ENCODE data around the gene TIMM29. TPM values are rescaled to one million over a fixed set of nuclear protein-coding genes. Genes with fewer than 3 reads are reported as not detected.

The TIMM29 gene
- total RNA-seq, 2 donors from 2014 or later: 16.5 to 22.0 TPM

GRCh38 chr19:10887616-10888367 lies 40.8 kb upstream of the TIMM29 start:
- no peak for TF ChIP-seq CTCF (IDR thresholded peaks at IDR 0.05)
- Histone ChIP-seq H3K9me3 (no peaks in the 10 kb centered on the region), H3K36me3 (no peaks in the 10 kb centered on the region), H3K4me1 (peaks cover 0 to 48% of the 10 kb centered on the region in 2 donors), H3K27ac (no peak overlapping the region), H3K27me3 (no peaks in the 10 kb centered on the region), H3K4me3 (no peak overlapping the region)
- no peak for DNase-seq (ENCODE audit: low spot score)

GRCh38 chr19:10888421-10888866 lies 40.2 kb upstream of the TIMM29 start:
- H3K36me3 ChIP-seq: no peaks in the 10 kb centered on the region
- DNase-seq (ENCODE audit: low spot score): no peak

GRCh38 chr19:10889880-10890279 lies 38.7 kb upstream of the TIMM29 start:
- peaks cover 0 to 56% of the 10 kb centered on the region in 2 donors for H3K4me1 ChIP-seq
- no peak for TF ChIP-seq CTCF (IDR thresholded peaks at IDR 0.05)
- no peak overlapping the region for H3K4me3 ChIP-seq
- no peaks in the 10 kb centered on the region for H3K27me3 ChIP-seq
- H3K27ac ChIP-seq: no peak overlapping the region
- no peaks in the 10 kb centered on the region for H3K36me3 ChIP-seq
- no peaks in the 10 kb centered on the region for H3K9me3 ChIP-seq
- no peak for DNase-seq (ENCODE audit: low spot score)

More at GRCh38 chr19:10888421-10888866, 40.2 kb upstream of the TIMM29 start:
- Histone ChIP-seq H3K4me1 (peaks cover 0 to 54% of the 10 kb centered on the region in 2 donors), H3K9me3 (no peaks in the 10 kb centered on the region), H3K27me3 (no peaks in the 10 kb centered on the region), H3K27ac (no peak overlapping the region), H3K4me3 (no peak overlapping the region)
- TF ChIP-seq CTCF (IDR thresholded peaks at IDR 0.05): no peak

GRCh38 chr19:10891405-10892086 lies 37.1 kb upstream of the TIMM29 start:
- H3K4me3 ChIP-seq: no peak overlapping the region
- no peak overlapping the region for H3K27ac ChIP-seq
- no peak for DNase-seq (ENCODE audit: low spot score)
- no peaks in the 10 kb centered on the region for H3K27me3 ChIP-seq
- no peaks in the 10 kb centered on the region for H3K36me3 ChIP-seq
- no peaks in the 10 kb centered on the region for H3K9me3 ChIP-seq
- peaks cover 0 to 64% of the 10 kb centered on the region in 2 donors for H3K4me1 ChIP-seq
- TF ChIP-seq CTCF (IDR thresholded peaks at IDR 0.05): no peak

- Histone ChIP-seq H3K27ac (no peak overlapping the region), H3K27me3 (no peaks in the 10 kb centered on the region), H3K9me3 (no peaks in the 10 kb centered on the region), H3K36me3 (no peaks in the 10 kb centered on the region), H3K4me3 (no peak overlapping the region), H3K4me1 (peaks cover 0 to 65% of the 10 kb centered on the region in 2 donors)
- TF ChIP-seq CTCF (IDR thresholded peaks at IDR 0.05): no peak
- no peak for DNase-seq (ENCODE audit: low spot score)
These were observed 36.4 kb upstream of the TIMM29 start for GRCh38 chr19:10892256-10892655.

All from right atrium auricular region (tissue), 2 donors.